ENCODE data around the gene TK2.
"Not testable (repeated sequence)": the region's sequence is repeated elsewhere in the genome, so short reads cannot be mapped to it uniquely, and the experiment has no call there.

TK2 gene

GRCh38 chr16:66502020-66502913 lies 47.7 kb downstream of the TK2 start:
- no peak overlapping the region for H3K4me3 ChIP-seq (ENCODE audit: low read depth, low read length)
- DNase-seq (ENCODE audit: low read depth, low spot score), result no peak
- ChIA-PET CTCF (interaction anchor here (1.9 kb wide), 1 partner anchor 97 kb away, joined by 4 read pairs; no protein-coding TSS in a partner anchor), POLR2A (interaction anchor here (0.6 to 1.3 kb wide), 2 partner anchors 9 to 47 kb away, joined by 3 read pairs; no protein-coding TSS in a partner anchor)
- no peak for TF ChIP-seq CTCF (IDR thresholded peaks at IDR 0.05; ENCODE audit: insufficient read depth, low read length, missing control alignments)

- CTCF ChIA-PET; DNase-seq (ENCODE audit: low read depth, low spot score); H3K4me3 ChIP-seq (ENCODE audit: low read depth, low read length): not testable (repeated sequence)
- POLR2A ChIA-PET, result interaction anchor here (1.3 kb wide), 1 partner anchor 48 kb away, joined by 3 read pairs; no protein-coding TSS in a partner anchor
Measured at GRCh38 chr16:66501563-66501962, 48.4 kb downstream of the TK2 start.

- CTCF ChIA-PET; POLR2A ChIA-PET; DNase-seq (ENCODE audit: low read depth, low spot score); H3K4me3 ChIP-seq (ENCODE audit: low read depth, low read length): not testable (repeated sequence)
Measured at GRCh38 chr16:66497921-66498320, 52.0 kb downstream of the TK2 start.

- DNase-seq (ENCODE audit: low read depth, low spot score); CTCF ChIA-PET; POLR2A ChIA-PET: not testable (repeated sequence)
Measured at GRCh38 chr16:66496226-66496625, 53.7 kb downstream of the TK2 start.

GRCh38 chr16:66495440-66495839 lies 54.5 kb downstream of the TK2 start:
- TF ChIP-seq CTCF (IDR thresholded peaks at IDR 0.05; ENCODE audit: insufficient read depth, low read length, missing control alignments), result no peak
- POLR2A ChIA-PET, result no interaction called here
- H3K4me3 ChIP-seq (ENCODE audit: low read depth, low read length), result no peak overlapping the region
- CTCF ChIA-PET, result no interaction called here
- no peak for DNase-seq (ENCODE audit: low read depth, low spot score)

More at GRCh38 chr16:66496226-66496625, 53.7 kb downstream of the TK2 start:
- not testable (repeated sequence) for H3K4me3 ChIP-seq (ENCODE audit: low read depth, low read length)

- H3K4me3 ChIP-seq (ENCODE audit: low read depth, low read length), result no peak overlapping the region
- CTCF ChIA-PET, result interaction anchor here (1.1 kb wide), 1 partner anchor 12 kb away, joined by 4 read pairs; no protein-coding TSS in a partner anchor
- POLR2A ChIA-PET, result no interaction called here
- TF ChIP-seq CTCF (IDR thresholded peaks at IDR 0.05; ENCODE audit: insufficient read depth, low read length, missing control alignments), result no peak
- DNase-seq (ENCODE audit: low read depth, low spot score), result no peak
Measured at GRCh38 chr16:66494916-66495315, 55.0 kb downstream of the TK2 start.

GRCh38 chr16:66493490-66494401 lies 56.2 kb downstream of the TK2 start:
- ChIA-PET CTCF (interaction anchor here (1.1 kb wide), 1 partner anchor 11 kb away, joined by 4 read pairs; no protein-coding TSS in a partner anchor), POLR2A (interaction anchor here (0.6 kb wide), 1 partner anchor 144 kb away, joined by 3 read pairs; no protein-coding TSS in a partner anchor)
- no peak for DNase-seq (ENCODE audit: low read depth, low spot score)
- H3K4me3 ChIP-seq (ENCODE audit: low read depth, low read length), result no peak overlapping the region
- no peak for TF ChIP-seq CTCF (IDR thresholded peaks at IDR 0.05; ENCODE audit: insufficient read depth, low read length, missing control alignments)

Data from AG04449 (cell line).